ENCODE results near the gene HIBADH.

The HIBADH gene

DNA sequence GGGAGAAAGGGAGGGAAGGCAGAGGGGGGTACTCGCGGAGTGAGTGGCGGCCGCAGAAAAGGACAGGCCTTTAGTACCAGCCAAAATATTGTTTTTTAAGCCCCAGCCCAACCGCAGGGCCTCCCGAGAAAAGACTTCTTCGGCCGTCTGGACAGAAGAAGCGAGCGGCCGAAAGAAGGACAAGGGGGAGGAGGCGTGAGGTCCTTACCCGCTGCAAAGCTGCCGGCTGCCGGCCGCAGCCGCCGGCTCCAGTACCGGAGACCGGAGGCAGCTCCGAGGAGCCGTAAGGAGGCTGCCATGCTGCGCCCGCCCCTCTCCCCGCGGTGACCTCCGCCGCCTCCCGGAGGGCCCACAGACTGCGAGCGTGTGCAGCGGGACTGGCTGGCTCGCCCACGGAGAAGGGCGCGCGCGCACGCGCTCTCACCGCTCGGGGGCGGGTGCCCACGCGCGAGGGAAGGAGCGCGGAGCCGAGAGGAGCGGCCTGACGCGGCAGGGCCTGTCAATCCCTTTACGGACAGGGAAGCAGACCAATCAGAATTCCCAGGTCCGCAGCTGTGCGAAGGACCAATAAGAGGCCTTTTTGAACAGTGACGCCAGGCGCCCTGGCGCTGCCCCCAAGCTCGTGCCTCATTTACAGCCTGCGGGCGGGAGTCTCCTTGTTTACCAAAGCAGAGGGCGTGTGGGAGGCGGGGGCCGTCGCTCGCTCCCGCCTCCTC is at the start of gene HIBADH:
TSS of gene HIBADH (minus strand) at position 394 of the 716 bp plus-strand sequence. CDS start at position 299, 95 bp downstream.
- peak; percentile 79 to 89 for DNase-seq (ENCODE audit: low read depth in 2 of 2)

GRCh38 chr7:27712217-27712616 is 49.5 kb upstream of the HIBADH start:
- DNase-seq (ENCODE audit: low read depth in 2 of 2), result no peak

DNA sequence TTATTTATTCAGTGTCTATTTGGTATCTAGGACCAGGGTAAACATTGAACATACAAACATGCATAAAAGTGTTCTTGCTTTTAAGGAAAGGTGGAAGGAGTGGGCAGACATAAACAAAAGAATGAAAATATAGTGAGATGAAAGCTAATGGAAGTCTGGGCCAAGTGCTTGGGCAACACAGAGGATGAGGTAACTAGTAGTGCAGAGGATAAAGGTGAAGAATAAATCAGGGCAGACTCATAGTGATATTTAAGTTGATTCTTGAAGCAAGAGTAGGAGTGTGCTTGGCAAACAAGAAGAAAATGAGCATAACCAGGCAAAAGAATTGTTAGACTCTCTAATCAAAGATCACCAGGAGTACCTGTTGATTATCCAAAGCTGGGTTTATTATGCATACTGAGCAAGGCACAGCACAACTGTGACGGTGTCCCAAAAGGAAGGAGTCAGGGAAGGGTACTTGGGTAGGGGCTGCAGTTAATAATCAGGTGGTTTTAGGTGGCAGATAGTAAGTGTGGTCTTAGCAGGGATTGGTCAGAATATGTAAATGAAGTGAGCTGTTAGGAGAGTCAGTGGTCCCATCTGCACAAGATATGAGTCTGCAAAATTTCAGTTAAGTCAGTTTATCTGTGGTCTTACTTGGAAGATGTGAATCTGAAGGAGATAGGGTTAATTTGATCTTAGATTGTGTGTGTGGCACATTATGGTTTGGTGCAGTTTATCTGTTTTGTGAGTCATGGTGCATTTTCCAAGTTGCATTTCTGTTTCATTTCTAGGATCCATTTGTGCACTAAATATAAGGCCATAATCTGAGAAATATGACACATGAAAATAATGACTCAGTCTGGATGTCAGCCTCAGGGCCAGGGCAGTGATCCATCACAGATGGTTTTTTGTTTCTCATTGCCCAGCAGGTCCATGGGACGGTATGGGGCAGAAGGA is 46.7 kb upstream of the HIBADH start:
- DNase-seq (ENCODE audit: low read depth in 2 of 2), result no peak

- DNase-seq (ENCODE audit: low read depth in 2 of 2), result no peak
These were observed 45.8 kb upstream of the HIBADH start for GRCh38 chr7:27708485-27708884.

DNA sequence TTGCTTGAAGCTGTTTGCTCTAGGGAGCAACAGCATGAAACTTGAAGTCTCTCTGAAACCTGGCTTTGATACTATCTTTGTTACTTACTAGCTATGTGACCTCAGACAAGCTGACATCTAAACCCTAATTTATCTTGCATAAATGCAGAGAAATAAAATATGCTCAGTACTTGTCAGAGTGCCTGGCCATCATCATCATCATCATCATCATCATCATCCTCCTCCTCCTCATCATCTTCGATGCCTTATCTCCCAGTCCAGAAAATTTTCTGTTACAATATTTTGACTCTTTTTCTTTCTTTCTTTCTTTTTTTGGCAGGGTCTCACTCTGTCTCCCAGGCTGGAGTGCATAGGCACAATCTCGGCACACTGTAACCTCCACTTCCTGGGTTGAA is 42.5 kb upstream of the HIBADH start:
- no peak for DNase-seq (ENCODE audit: low read depth in 2 of 2)

- no peak for DNase-seq (ENCODE audit: low read depth in 2 of 2)
These were observed 41.9 kb upstream of the HIBADH start for GRCh38 chr7:27704422-27705199.

- no peak for DNase-seq (ENCODE audit: low read depth in 2 of 2)
These were observed 40.5 kb upstream of the HIBADH start for GRCh38 chr7:27703181-27703580.

- DNase-seq (ENCODE audit: low read depth in 2 of 2), result no peak
These were observed 37.8 kb upstream of the HIBADH start for GRCh38 chr7:27700501-27700900.

DNA sequence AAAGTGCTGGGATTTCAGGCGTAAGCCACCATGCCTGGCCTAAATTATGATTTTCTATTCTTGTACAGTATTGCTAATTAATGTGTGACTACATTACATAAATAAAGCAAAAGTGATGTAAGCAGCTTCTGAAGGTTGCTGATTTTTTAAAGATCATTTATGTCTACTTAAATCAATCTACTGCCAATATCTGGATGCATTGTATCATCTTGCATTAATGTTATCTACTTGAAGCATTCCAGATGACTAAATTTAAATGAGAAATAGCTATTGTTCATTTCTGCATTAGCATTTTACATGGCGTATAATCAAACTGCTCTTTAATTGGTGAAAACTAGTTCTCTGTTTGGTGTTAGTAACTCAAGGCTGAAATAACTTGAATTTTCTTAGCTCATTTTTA is 37.1 kb upstream of the HIBADH start:
- DNase-seq (ENCODE audit: low read depth in 2 of 2), result no peak

- no peak for DNase-seq (ENCODE audit: low read depth in 2 of 2)
These were observed 35.3 kb upstream of the HIBADH start for GRCh38 chr7:27697861-27698430.

GRCh38 chr7:27695096-27695495 is 32.4 kb upstream of the HIBADH start:
- no peak for DNase-seq (ENCODE audit: low read depth in 2 of 2)

DNA sequence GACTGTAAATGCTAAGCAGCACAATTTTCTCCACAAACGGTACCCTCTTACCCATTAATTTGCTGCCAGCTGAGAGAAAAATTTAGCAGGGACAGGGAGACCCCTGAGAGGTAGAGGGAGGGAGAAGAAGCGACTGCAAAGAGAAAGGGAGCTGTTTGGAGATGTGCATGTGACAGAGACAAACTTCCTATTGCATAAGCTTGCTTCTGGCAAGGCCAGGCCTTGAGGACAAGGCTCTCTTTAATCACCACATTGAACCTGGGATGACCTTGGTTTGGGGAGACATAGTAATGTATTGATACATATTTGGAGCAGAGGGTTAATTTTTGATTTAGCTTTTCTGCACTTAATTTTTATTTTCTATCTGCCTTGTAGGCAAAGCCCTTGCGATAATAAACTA is 31.1 kb upstream of the HIBADH start:
- DNase-seq (ENCODE audit: low read depth in 2 of 2), result no peak

- no peak for DNase-seq (ENCODE audit: low read depth in 2 of 2)
These were observed 28.0 kb upstream of the HIBADH start for GRCh38 chr7:27690649-27691048.

- DNase-seq (ENCODE audit: low read depth in 2 of 2), result no peak
These were observed 27.0 kb upstream of the HIBADH start for GRCh38 chr7:27689591-27690164.

DNA sequence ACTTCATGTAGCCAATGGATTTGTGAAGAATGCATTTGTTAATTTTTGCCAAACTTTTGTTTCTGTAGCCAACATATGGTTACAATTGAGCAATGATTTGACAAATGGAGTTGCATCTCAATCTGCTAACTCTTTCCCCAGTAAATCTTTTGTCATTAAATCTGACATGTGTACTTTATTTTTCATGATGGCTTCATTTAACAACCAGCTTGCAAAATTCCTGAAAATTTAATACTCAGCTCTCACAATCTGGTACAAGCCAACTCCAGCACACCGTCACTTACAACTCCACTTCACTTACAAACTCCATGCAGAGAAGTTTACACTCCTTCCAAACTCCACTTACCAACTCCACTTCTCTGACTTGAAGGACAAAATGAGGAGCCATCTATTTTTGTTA is 26.5 kb upstream of the HIBADH start:
- no peak for DNase-seq (ENCODE audit: low read depth in 2 of 2)

GRCh38 chr7:27688646-27689045 is 26.0 kb upstream of the HIBADH start:
- DNase-seq (ENCODE audit: low read depth in 2 of 2), result no peak

DNA sequence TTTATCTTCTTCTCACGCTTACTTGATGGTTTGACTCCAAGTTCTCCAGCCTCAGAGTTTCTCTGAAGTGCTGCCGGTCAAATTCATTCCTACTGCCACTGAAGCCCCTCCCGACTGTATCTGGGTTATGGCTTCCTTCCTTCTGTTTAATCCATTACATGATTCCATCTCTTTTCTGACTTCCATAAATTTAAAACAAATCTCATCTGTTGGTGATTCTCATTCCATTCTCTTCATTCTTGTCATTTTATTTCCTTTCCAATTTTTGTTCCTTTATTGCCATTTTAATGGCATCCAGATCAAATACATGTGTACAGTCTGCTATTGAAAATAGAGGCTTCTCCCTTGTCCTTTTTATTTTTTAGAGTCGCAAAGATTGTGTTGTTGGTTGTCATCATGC is 25.4 kb upstream of the HIBADH start:
- DNase-seq (ENCODE audit: low read depth in 2 of 2), result no peak

- no peak for DNase-seq (ENCODE audit: low read depth in 2 of 2)
These were observed 23.6 kb upstream of the HIBADH start for GRCh38 chr7:27686315-27686714.

DNA sequence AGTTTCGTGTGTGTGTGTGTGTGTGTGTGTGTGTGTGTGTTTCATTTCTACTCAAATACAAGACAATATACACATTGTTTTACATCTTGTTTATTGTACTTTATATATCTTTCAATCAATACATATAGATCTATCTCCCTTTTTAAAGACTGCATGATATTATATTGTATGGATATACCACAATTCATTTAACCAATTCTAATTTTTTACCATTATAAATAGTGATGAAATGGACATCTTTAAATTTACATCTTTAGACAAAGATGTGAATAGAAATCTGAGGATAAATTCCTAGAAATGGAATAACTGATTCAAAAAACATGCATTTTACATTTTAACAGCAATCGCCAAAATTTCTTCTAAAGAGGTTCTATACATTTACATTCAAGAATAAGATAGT is 23.2 kb upstream of the HIBADH start:
- no peak for DNase-seq (ENCODE audit: low read depth in 2 of 2)

- no peak for DNase-seq (ENCODE audit: low read depth in 2 of 2)
These were observed 22.5 kb upstream of the HIBADH start for GRCh38 chr7:27685209-27685608.

GRCh38 chr7:27684491-27684890 is 21.8 kb upstream of the HIBADH start:
- no peak for DNase-seq (ENCODE audit: low read depth in 2 of 2)

DNA sequence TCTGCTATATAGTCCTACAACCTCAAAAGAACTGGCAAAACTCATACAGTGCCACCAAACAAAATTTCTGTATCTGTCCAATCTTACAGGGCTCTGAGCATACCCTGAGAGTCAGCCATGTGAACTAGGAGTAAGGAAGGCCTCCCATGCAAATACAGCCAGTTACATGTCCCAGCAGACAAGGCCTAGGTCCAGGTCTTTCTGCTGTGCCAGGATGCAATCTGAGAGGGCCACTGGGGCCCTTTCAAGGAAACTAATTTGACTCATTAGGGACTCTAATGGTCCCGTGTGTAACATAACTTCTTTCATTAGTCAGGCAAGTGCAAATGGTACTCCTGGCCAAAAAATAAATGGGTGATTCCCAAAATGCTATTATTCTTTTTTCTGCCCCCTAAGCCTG is 17.9 kb upstream of the HIBADH start:
- no peak for DNase-seq (ENCODE audit: low read depth in 2 of 2)
